Measurements from ENCODE around the gene TRPC6.
"Not testable (repeated sequence)": the region's sequence is repeated elsewhere in the genome, so short reads cannot be mapped to it uniquely, and the experiment has no call there.

The TRPC6 gene

DNA sequence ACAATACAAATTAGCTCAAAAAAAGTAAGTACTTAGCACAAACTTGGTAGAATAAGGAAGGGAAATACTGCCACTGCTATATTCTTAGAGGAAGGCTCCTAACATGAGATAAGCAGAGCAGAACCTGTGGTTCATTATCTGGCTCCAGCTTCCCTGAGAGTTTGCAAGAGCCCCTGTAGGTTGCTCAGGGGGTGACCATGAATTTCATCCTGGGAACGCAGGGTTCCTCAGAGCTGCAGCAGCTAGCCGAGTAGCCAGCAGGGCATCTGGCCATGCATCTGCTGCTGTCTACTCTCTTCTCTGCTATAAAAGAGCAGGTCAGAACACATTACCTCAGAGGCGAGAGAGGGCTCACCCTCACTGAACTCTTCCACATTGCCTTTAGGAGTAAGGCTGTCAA lies 67.3 kb downstream of the TRPC6 start:
- DNase-seq: peak; percentile 80

DNA sequence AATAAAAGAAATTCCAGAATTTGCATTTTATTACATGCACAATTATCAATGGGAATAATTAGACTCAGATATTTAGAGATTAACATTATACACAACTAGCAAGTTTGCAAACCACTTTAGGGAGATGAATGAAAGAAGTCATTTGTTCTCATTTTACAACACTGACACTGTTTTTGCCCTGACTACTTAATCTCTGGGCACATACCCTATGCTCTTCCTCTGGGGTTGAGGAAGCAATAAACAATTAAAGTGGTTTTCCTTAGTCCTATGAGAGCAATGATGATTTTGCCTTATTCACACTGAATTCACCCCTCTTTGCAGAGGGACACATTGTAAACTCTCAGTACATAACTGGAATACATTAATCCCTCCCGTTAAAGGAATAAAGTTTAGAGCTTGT lies 72.7 kb downstream of the TRPC6 start:
- no peak for DNase-seq

DNA sequence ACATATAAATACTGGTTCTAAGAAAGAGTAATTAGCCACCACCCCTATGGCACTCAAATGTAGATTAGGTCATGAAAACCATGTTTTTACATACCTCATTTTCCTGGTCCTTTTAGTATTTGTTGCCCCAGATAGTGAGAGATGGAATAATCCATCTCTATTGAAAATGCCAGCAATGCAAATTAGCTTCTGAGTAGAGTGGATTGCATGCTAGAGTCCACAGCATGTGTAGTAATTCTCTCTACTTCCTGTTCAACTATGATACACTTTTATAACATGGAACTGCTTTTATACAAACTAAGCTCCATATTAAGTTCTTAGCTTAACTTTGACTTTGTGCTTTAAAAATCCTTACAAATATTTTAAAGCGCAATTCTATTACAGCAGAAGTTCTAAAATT lies 73.2 kb downstream of the TRPC6 start:
- no peak for DNase-seq

DNA sequence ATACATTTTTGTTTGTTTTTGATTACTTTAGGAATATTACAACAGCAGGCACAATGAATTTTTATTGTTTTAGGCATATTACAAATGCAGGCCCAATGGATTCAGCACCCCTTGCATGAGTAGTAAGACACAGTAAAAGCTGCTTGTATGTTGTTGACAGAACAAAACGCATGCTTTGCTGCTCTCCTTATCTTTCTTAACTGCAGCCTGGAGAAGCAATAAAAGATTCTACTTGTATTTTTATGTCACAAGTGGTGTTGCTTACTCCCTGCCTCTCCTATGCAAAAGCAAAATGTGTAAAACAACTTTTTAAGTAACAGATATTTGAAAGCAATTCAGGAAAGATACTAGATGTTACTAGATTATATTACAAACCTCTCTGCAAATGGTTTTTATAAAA lies 73.9 kb downstream of the TRPC6 start:
- no peak for DNase-seq

DNA sequence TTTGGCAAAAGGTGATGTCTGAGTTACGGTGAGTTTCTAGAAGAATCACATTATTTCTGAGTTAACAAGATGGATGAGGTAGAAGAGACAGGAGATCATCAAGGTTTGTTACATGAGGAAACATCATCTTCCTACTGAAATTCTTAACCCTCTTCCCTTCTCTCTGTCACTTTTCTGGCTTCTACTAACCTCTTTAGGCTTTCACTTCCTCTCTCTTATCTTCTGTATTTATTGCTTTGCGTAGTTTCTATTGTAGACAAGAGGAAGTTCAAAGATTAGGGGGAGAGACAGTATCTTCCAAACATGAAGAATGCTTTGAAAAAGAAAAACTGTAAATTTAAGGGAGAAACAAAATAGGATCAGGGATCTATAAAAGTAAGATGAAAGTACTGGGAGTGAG lies 75.4 kb downstream of the TRPC6 start:
- DNase-seq: no peak

DNA sequence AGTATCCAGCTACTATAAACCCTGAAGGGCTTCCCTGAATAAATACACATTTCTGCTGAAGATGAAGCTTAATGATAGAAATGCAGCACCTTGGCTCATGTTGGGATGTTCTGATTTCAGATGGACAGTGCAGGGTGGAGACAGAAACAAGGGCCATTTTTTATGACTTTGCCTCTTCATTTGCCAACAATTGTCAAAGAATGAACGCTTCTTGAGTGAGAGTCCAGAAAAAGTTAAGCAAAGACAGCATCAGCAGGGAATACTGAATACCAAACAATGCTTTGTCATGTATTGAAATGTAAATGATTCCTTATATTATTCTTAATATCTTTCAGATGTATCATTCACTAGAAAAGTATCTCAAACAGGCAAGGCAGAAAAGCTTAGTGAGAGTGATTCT lies 84.9 kb downstream of the TRPC6 start:
- no peak for DNase-seq

DNA sequence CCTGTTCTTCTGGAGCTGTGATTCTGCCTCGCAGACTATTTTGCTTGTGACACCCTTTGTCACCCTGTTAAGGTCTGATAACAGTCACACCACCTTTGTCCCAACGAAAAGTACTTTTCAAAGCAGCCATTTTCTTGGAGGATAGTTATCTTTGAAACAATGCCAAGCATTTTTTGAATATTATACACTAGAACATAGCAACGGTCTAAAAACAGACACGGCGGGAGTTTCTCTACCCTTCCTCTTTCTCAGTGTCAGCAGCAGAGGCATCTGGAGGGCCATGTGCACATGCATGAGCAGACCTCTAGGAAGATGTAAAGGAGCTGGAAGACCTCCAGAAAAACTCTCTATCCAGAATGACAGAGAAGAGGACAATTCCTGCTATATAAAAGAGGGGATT lies 86.5 kb downstream of the TRPC6 start:
- peak; percentile 79 for DNase-seq

DNA sequence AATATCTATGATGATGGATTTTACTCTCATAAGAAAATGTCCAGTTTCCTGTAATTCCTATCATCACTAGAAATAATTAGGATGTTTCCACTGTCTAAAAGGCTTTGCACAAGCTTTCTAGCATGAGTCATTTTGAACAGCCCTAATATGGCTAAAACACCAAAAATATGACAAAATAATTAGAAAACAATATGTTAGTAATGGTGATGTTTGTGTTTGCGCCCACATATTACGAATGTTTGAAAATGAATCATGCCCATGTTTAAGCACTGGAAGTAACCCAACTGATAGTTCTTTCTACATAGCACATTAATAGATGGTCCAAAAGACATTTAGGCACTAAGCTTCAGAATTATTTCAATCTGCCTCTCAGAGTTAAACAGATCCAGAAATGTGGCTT lies 96.0 kb downstream of the TRPC6 start:
- no peak for DNase-seq

DNA sequence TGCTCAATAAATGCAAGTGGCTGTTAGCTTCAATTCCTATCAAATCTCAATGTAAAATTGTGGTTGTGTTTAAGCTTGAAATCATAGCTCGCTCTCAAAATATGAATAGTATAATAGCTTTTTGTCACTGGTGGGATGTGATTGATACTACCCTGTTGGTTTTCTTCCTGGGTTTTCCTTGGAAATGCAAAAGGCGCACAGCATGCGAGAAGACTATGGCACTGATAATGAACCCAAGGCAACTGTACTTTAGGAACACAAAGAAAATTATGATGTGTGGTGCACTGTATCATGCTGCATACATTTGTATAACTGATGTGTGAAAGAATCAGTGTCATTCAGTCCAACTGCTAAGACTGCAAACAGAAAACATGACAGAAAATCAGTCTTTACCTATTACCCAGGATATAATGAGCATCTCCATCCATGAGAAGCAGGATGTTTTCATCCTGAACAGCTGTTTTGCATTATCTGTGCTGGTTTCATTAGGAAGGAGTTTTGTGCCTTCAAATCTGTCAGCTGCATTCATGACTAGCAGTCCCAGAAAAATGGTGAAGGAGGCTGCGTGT lies 101.2 kb downstream of the TRPC6 start:
- DNase-seq: no peak

DNA sequence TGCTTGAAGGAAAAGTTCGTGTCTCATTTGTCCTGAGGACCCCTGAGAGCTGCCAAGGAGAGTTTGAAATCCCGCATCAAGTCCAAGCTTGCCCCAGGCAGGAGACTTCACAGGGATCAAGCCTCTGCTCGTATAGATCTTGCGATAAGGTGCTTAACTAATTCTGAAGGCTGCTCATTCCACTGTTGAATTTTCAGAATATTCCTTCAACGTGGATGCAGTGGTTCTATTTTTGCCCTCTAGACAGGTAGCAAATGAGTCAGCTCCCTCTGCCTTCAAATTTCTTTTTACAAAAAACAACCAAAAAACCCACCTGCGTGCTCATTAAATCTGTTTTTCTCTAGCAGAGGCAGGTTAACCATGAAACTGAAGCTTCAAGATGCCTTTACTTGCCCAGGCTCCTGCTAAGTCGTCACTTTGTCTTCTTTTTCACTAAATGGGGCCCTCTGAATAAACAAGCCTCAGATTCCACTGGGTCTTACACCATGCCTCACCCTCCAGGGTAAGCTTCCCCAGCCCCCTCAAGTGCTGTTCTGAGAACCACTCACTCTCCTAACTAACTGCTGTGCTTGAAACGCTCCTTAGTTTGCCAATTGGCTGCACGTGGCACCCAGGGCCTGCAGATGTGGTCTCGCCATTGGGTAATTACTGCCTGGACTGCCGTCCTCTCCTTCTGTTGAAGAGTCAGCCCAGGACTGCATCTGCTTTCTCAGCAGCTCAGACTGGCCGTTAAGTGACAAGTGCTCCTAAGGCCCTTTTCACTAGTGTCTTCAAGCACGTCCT lies 105.0 kb downstream of the TRPC6 start:
- no peak for DNase-seq

DNA sequence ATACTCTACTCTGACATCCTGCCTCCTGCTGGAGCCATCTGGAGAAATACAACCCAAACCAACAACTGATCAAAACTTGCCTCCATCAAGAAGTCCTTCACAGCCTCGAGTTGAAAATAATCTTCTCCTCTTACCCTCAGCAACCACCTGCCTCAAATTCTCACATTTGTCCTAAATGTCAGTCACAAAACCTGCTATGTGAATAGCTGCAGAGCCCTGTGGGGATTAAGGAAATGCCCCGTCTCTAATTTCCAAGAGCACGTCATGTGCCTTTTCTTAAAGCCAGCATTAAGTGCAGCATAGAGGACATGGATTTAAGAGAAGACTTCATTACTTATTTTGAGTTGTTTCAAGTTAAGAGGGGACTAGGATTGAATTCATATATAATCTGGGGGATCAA lies 105.9 kb downstream of the TRPC6 start:
- DNase-seq: no peak

DNA sequence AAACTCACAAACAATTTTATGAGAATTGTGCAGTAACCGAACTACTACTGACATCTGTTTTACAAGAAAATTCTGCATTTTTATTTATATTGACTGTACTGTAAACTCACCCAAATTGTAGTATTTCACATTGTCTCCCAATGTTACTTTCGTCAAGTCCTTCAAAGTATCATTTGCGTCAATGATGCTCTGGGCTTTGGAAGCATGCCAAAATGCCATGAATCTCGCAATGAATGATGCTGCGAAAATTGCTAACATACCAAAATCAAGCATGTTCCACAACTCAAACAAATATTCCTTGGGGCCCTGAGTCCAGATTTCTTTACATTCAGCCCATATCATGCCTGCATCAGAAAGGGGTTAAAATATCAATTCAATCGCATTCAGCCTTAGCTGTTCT lies 107.6 kb downstream of the TRPC6 start:
- DNase-seq: no peak

DNA sequence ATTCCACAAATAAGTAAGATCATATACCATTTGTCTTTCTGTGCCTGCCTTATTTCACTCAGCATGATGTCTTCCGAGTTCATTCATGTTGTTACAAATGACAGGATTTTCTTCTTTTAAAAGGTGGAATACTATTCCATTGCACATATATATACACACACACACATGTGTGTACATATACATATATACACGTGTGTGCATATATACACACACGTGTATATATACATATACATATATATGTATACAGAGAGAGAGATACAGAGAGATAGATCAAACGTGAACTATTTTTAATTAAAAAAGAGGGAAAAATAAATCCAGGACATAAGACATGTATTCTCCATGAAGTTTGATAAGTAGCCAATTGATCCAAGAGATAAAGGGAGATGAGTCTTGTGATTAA lies 108.1 kb downstream of the TRPC6 start:
- no peak for DNase-seq

DNA sequence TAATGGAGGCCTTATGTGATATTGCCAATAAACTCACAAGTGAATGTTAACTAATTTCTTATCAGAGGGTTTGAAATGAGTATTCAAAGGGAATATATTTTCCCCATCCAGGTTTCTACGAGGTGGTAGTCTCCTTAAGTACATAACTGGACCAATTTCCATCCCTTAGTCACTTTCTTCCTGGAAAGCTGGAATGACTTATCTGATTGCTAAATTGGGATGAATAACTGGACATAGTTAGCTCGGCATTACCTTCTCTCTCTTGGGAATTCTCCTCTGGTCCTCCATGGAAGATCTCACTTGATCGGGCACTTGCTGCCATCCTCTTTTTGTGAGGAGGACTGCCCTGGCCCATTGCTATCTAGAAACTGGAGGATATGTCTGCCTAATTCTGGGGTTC lies 109.1 kb downstream of the TRPC6 start:
- no peak for DNase-seq

DNA sequence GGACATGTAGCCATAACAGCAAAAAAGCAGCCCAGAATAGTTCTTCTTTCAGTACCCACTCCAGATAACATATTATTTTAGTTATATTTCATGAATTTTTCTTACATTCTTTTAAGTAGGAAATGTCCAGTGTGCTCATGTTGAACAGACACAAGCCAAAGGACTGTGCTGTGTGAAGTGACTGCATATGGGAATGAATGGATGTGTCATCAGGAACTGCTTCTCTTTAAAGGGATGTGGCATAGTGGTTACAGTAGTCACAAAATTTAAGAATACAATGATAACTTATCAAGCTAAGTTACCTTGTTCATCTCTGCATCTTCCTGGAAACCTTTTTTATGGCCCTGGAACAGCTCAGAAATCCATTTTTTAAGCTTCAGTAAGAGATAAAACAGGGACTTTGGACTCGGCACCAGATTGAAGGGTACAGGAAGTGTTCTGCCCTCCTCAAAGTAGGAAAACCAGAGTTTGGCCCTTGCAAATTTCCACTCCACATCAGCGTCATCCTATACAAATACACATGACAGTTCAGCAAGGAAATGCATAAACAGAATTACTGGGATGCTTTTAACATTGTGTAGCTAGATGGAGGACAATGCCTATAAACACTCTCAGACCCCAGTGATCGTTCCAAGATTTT lies 112.8 kb downstream of the TRPC6 start:
- no peak for DNase-seq

DNA sequence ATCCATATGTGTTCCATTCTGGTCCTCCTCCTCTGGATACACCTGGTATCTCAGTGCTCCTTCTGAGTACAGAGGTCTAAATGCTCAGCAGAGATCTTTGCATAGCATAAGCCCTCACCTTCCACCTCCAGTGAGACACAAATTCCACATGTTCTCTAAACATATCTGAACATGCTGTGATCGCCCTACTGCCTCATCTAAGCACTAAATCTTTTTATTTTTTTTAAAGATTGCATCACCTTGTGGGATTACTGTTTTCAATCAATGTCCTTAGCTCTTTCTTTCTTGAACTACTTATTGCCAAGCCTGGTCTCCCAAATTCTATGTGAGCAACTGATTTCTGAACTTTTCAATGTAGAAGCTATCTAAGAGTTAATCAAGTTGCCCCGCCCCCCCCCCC lies 113.4 kb downstream of the TRPC6 start:
- DNase-seq: no peak

DNA sequence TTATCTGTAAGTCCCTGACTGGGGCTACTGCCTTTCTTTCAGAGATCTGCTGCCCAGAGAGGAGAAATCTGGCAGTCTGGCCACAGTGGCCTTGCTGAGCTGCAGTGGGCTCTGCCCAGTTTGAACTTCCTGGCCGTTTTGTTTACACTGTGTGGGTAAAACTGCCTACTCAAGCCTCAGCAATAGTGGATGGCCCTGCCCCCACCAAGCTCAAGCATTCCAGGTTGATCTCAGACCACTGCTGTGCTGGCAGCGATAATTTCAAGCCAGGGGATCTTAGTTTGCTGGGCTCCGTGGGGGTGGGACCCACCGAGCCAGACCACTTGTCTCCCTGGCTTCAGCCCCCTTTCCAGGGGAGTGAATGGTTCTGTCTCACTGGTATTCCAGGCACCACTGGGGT lies 117.5 kb downstream of the TRPC6 start:
- no peak for DNase-seq

DNA sequence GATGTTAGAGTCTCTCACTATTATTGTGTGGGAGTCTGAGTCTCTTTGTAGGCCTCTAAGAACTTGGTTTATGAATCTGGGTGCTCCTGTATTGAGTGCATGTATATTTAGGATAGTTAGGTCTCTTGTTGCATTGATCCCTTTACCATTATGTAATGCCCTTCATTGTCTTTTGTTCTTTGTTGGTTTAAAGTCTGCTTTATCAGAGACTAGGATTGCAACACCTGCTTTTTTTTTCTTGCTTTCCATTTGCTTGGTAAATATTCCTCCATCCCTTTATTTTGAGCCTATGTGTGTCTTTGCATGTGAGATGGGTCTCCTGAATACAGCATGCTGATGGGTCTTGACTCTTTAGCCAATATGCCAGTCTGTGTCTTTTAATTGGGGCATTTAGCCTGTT lies 119.4 kb downstream of the TRPC6 start:
- not testable (repeated sequence) for DNase-seq

DNA sequence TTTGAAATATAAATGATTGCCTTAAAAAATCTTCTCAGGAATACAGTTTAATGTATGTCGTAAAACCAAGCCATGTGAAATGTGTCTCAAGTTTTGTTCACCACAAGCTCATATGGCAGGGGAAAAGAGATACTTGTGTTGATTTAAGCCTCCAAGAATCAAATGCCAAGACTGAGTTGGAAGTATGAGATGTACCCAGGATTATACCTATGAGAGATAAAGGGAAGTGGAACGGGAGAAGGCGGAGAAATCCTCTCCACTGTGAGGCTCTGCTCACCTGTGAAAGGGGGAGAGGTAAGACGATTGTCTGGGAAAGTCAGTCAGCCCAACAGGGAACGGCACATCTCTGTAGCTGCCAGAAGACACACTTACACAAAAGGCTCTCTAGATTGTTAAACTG lies 124.8 kb downstream of the TRPC6 start:
- no peak for DNase-seq

DNA sequence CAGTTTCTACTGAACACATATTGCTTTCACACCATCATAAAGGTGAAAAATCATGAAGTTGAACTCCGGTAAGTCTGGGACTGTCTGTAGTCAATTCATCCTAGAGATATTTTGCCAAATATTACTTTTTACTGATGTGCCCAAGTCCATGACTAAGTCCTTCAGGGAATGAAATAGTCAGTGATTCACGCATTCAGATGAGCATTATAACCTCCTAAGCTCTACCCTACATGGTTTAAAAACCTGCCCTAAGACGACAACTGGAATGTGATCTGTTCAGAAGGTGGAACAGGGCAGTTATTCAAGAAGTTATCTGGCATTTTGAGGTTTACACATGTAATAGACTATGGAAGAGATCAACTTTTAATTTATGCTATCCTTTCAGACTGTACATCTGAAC lies 125.6 kb downstream of the TRPC6 start:
- DNase-seq: no peak

DNA sequence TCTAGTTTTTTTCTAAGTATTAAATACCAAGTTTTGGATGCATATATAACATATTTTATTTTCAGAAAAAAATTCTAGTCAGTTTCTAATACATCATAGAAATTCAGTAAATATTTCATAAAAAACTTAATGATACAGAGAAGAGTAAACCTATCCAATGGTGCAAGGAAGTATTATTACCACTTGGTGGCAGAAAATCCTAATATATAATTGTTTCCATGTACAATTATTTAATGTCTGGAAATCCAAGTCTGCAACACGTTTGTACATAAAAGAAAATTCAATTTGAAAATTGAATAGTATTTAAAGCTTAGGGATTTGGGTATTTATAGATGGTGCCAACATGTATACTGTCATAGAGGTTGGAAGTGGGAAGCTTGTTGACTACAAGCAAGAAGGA lies 127.0 kb downstream of the TRPC6 start:
- peak; percentile 27 for DNase-seq

DNA sequence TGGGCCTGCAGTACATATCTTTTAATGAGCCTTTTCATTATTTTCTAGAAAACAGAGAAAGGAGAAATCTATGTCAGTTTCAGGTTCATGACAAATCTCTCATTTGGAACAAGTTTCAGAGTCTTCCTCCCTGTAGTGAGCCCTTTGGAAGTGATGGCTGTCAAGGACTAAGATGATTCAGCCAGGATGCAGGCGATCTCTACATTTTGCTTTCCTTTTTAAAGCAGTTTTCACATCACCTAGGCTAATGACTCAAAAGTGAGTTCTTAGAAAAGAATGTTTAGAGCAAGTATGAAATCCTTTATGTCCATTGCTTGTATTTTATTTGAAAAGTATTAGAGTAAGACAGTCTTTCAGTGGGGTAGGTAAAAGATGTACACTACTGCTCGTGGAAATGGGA lies 130.1 kb downstream of the TRPC6 start:
- no peak for DNase-seq

DNA sequence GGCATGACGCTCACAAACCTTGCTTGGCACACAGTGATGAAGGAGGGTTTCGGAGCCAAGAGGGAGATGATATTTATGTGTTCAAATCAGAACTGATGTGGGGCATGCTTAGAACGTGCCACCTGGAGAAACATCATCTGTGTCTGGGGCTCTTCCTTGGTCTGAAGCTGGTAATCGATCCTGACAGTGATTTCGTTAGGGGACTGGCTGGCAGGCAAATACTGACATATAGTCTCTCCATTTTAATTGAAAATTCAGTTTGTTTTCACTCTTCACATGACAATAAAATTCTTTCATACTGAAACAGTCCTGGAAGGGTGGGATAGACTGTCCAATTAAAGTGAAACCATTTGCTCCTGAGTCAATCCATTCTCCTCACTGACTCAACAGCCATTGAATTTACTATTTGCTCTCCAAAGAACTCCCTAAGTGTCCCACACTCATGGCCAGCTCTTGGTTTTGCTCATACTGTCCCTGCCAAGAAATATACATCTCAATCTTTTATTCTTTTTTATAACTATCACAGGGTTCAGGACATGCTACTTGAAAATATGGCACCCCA lies 134.8 kb downstream of the TRPC6 start:
- no peak for DNase-seq

DNA sequence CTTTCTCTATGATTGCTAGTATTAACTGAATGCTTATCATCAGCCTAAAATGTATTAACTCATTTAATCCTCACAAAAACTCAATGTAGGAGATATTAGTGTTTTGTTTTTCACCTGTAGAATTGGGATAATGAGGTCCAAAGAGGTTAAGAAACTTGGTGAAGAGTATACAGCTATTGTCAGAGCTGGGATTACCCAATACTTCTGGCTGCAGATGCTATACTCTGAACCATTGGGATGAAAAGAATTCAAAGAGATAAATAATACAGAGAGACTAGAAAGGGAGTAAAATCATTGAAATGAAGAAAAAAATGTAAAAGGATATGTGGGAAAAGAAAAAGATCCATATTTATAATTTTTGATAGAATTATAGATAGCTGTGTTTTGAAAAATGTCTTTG lies 137.1 kb downstream of the TRPC6 start:
- no peak for DNase-seq

All from hematopoietic multipotent progenitor cell treated with erythropoietin and hydrocortisone succinate and interleukin-3 and kit ligand, for 8 days (in vitro differentiated cells).